HG03097 (cell line): Measurements from ENCODE around the gene ANKRD13D.
"Not testable (repeated sequence)": the region's sequence is repeated elsewhere in the genome, so short reads cannot be mapped to it uniquely, and the experiment has no call there.

Experiments
- ATAC-seq: cut with Tn5 transposase; IDR thresholded peaks from one replicate; pipeline ENCODE4 v1.9.1; 2021; ENCODE audit not compliant: unreplicated experiment, low FRiP score

Gene ANKRD13D

GRCh38 chr11:67314218-67314617 is 25.1 kb downstream of the ANKRD13D start:
- no peak for ATAC-seq

GRCh38 chr11:67315325-67315909 is 26.3 kb downstream of the ANKRD13D start:
- no peak for ATAC-seq

GRCh38 chr11:67316882-67317204 is 27.7 kb downstream of the ANKRD13D start:
- no peak for ATAC-seq

- peak; percentile 75 for ATAC-seq
These were observed 28.2 kb downstream of the ANKRD13D start for GRCh38 chr11:67317205-67317887.

GRCh38 chr11:67317888-67318555 is 28.9 kb downstream of the ANKRD13D start:
- ATAC-seq: no peak

- not testable (repeated sequence) for ATAC-seq
These were observed 29.8 kb downstream of the ANKRD13D start for GRCh38 chr11:67318876-67319275.

GRCh38 chr11:67320011-67320410 is 30.9 kb downstream of the ANKRD13D start:
- ATAC-seq: no peak

GRCh38 chr11:67320691-67321090 is 31.6 kb downstream of the ANKRD13D start:
- no peak for ATAC-seq

- ATAC-seq: no peak
These were observed 32.3 kb downstream of the ANKRD13D start for GRCh38 chr11:67321313-67321871.

- no peak for ATAC-seq
These were observed 32.9 kb downstream of the ANKRD13D start for GRCh38 chr11:67322049-67322448.

GRCh38 chr11:67323526-67323925 is 34.4 kb downstream of the ANKRD13D start:
- no peak for ATAC-seq

GRCh38 chr11:67332081-67332691 is 43.1 kb downstream of the ANKRD13D start:
- no peak for ATAC-seq

- ATAC-seq: no peak
These were observed 48.2 kb downstream of the ANKRD13D start for GRCh38 chr11:67337257-67337656.

GRCh38 chr11:67344264-67344663 is 55.2 kb downstream of the ANKRD13D start:
- ATAC-seq: no peak

- ATAC-seq: no peak
These were observed 56.3 kb downstream of the ANKRD13D start for GRCh38 chr11:67345247-67345919.

GRCh38 chr11:67345920-67346819 is 57.1 kb downstream of the ANKRD13D start:
- ATAC-seq: no peak

GRCh38 chr11:67347964-67348749 is 59.1 kb downstream of the ANKRD13D start:
- ATAC-seq: no peak

GRCh38 chr11:67349036-67349435 is 59.9 kb downstream of the ANKRD13D start:
- no peak for ATAC-seq

- no peak for ATAC-seq
These were observed 60.4 kb downstream of the ANKRD13D start for GRCh38 chr11:67349457-67349856.
